HG02884 (cell line): ENCODE results near the gene NOX3.
"Not testable (repeated sequence)": the region's sequence is repeated elsewhere in the genome, so short reads cannot be mapped to it uniquely, and the experiment has no call there.

Experiments used
- ATAC-seq: cut with Tn5 transposase; IDR thresholded peaks from one replicate; pipeline ENCODE4 v1.9.1; 2021; ENCODE audit warnings: mild to moderate bottlenecking, moderate library complexity; ENCODE audit not compliant: unreplicated experiment

Gene NOX3

DNA sequence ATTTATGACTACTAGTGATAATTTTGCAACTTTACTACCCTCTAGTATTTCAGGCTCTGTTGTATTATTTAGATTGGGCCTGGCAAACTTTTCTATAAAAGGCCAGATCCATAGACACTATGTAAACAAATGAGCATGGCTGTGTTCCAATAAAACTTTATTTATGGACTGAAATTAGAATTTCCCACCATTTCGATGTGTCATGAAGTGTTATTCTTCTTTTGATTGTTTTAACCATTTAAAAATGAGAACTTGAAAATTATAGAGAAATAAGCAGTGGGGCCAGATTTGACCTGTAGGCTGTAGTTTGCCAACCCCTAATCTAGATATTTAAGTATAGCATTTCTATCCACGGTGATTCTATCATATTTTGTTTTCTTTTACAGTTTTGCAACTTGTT lies 79.8 kb downstream of the NOX3 start:
- no peak for ATAC-seq

DNA sequence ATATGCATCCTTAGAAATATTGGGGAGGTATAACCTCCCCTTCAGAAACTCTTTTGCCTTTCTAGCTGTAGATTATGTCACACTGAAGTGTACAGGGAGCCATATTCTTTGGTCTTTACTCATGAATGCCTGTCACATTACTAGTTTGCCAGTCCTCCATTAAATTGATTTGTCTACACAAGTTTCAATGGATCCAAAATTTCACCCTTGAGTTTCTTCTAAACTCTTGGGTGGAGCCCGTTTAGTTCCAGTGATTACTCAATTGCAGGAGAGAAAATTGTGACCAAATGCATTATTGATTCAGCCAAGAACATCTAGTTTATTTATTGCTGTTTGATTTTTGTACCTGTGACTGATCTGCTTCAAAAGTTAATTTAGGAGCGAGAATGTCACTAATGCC lies 81.0 kb downstream of the NOX3 start:
- no peak for ATAC-seq

DNA sequence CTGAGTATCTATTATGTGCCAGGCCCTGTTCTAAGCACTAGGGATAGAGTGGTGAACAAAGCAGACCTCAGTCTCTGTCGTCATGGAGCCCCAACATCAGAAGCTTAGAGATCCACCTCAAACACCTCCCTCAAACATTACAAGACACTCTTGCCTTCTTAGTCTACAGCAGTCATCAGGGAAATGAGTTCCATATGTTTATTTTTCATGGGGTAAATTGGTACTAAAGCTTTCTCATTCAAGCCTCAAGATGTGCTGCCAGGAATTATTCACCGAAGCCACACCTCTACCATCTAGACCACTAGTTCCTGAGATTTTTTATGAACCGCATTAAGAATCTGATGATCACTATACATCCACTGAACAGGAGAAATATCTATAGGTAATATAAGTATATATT lies 82.4 kb downstream of the NOX3 start:
- ATAC-seq: no peak

GRCh38 chr6:155372256-155372655 lies 83.4 kb downstream of the NOX3 start:
- ATAC-seq: no peak

GRCh38 chr6:155371230-155371629 lies 84.4 kb downstream of the NOX3 start:
- ATAC-seq: no peak

DNA sequence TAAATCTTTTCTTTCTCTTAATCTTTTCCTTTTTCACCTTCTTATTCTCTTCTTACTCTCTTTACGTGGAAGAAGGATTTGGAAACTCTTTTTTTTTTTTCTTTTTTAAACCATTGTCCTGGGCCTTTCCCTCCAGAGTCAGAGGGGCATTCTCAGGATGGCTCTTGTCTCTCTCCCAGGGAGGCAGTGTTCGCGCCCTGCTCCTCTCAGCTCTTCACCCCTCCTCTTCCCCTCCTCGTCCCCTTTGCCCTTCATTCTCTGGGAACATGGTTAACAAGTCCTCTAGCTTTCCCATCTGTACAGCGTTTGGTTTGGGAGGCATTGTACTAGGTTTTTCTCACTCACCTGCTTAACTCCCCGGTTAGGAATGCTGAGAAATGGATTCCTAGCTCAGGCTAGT lies 89.3 kb downstream of the NOX3 start:
- ATAC-seq: no peak

GRCh38 chr6:155364844-155365437 lies 90.7 kb downstream of the NOX3 start:
- ATAC-seq: no peak

- not testable (repeated sequence) for ATAC-seq
Observed at GRCh38 chr6:155364021-155364420, 91.6 kb downstream of the NOX3 start.

DNA sequence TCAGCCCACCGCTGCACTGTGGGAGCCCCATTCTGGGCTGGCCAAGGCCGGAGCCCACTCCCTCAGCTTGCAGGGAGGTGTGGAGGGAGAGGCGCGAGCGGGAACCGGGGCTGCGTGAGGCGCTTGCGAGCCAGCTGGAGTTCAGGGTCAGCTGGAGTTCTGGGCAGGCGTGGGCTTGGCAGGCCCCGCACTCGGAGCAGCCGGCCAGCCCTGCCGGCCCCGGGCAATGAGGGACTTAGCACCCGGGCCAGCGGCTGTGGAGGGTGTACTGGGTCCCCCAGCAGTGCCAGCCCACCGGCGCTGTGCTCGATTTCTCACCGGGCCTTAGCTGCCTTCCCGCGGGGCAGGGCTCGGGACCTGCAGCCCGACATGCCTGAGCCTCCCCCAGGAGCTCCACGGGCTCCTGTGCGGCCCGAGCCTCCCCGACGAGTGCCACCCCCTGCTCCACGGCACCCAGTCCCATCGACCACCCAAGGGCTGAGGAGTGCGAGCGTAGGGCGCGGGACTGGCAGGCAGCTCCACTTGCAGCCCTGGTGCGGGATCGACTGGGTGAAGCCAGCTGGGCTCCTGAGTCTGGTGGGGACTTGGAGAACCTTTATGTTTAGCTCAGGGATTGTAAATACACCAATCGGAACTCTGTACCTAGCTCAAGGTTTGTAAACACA lies 92.5 kb downstream of the NOX3 start:
- not testable (repeated sequence) for ATAC-seq

- ATAC-seq: no peak
Observed at GRCh38 chr6:155354167-155354566, 101.5 kb downstream of the NOX3 start.

GRCh38 chr6:155352811-155353210 lies 102.8 kb downstream of the NOX3 start:
- ATAC-seq: no peak

GRCh38 chr6:155352130-155352420 lies 103.6 kb downstream of the NOX3 start:
- no peak for ATAC-seq

DNA sequence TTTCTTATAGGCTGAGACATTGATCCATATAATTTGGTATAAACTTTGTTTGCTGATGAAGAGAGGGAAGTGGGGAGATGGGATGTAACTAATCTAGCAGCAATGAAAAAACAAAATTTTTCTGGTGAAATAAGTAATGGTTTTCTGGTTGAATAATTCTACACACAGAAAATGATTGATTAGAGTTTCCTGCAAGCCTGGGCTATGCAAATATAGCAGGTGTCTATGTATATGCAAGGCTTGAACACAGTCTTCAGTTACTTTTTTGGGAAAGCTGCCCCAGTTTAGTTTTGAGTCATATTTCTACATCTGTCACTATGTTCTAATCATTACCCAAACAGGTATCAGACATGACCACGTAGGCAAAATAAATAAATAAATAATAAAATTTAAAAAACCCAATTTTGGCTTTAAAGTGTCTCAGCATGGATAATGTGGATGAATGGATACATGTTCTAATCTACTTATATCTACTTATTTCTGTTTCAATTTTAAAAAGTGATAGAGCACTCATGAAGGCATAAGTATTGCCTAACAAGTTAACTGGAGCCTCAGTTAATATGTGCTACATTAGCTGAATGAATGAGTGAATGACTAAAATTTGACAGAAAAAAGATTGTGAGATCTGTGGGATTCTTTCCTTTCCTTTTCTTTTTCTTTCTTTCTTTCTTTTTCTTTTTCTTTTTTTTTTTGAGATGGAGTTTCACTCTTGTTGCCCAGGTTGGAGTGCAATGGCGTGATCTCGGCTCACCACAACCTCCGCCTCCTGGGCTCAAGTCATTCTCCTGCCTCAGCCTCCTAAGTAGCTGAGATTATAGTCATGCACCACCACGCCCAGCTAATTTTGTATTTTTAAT lies 104.1 kb downstream of the NOX3 start:
- peak; percentile 95 for ATAC-seq

DNA sequence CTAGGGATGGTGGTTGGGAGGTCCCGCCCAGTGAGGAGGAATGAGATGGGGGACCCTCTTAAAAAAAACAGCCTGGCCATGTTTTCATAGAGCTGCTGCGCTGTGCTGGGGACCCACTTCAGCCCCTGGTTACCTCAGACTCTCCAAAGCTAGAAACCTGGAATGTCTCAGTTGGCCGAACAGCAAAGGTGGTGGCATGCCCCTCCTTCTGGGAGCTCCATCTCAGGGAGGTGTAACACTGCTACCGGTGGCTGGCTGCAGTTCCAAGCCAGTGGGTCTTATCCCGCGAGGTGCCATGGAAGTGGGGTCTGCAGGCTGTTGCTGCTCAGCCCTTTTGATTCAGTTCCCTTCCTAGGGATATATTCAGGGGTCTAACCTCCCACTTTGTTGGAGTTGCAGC lies 105.7 kb downstream of the NOX3 start:
- ATAC-seq: no peak

DNA sequence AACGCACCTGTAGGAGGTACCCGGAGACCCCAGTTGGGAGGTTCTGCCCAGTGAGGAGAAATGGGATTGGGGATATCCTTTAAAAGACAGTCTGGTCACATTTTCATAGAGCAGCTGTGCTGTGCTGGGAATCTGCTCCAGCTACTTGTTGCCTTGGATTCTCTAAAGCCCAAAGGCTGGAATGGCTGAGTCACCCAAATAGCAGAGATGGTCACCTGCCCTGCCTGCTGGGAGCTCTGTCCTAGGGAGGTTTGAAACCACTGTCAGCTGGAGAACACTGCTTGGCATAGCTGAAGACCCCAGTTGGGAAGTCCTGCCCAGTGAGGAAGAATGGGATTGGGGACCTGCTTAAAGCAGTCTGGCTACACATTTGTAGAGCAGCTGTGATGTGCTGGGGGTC lies 106.5 kb downstream of the NOX3 start:
- ATAC-seq: no peak

DNA sequence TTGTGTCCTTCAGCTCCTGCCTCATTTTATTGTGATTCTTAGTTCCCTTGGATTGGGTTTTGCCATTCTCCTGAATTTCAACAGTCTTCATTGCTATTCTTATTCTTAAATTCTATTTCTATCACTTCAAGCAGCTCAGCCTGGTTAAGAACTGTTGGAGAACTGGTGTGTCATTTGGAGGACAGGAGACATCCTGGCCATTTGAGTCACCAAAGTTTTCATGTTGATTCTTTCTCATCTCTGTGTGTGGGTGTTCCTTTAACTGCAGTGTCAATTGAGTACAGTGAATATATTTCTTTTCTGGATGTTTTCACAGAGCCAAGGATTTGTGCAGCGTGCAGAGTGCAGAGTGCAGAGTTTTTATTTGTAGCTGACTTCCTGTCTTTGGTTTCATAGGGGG lies 107.8 kb downstream of the NOX3 start:
- no peak for ATAC-seq

- no peak for ATAC-seq
Observed at GRCh38 chr6:155346957-155347356, 108.7 kb downstream of the NOX3 start.
